ENCODE measurements around the gene PPP6R3. TPM values are rescaled to one million over a fixed set of nuclear protein-coding genes. Genes with fewer than 3 reads are reported as not detected.
"Not testable (repeated sequence)": the region's sequence is repeated elsewhere in the genome, so short reads cannot be mapped to it uniquely, and the experiment has no call there.

Gene PPP6R3
- total and polyA plus RNA-seq, 2 donors (not counting 3 experiments of a cell fraction or from before 2014, with no cell fraction given) = 31.7 to 98.8 TPM

GRCh38 chr11:68473693-68474092 lies 13.1 kb downstream of the PPP6R3 start:
- H3K36me3 ChIP-seq (ENCODE audit: control insufficient read depth in 2 of 2, extremely low read depth in 1 of 2, insufficient read depth in 2 of 2, low read length in 2 of 2) = no peaks in the 10 kb centered on the region
- DNase-seq (ENCODE audit: low read depth, low spot score) = no peak
- peaks cover 8% of the 10 kb centered on the region for H3K4me1 ChIP-seq (ENCODE audit: control insufficient read depth, extremely low read depth, insufficient read depth, low read length)
- H3K9me3 ChIP-seq (replicated peaks; ENCODE audit: control insufficient read depth, insufficient read depth, low read length) = no peaks in the 10 kb centered on the region
- H2AFZ ChIP-seq (ENCODE audit: low read depth, low read length) = no peak overlapping the region
- no TSS peak for BruUV-seq (replicated peaks)
- CTCF ChIA-PET = no interaction called here
- H3K4me3 ChIP-seq (replicated peaks in 1 of 3; ENCODE audit: insufficient read depth in 1 of 3, low read depth in 1 of 3, low read length in 3 of 3) = no peak overlapping the region
- no peaks in the 10 kb centered on the region for H3K9me1 ChIP-seq (replicated peaks; ENCODE audit: control insufficient read depth, extremely low read depth, insufficient read depth, low read length)
- intact Hi-C loops (cut with micrococcal nuclease) (no loop called here), dilution Hi-C loops (cut with MboI; ENCODE audit: extremely low pct_ligation_motif_present, low sequenced_read_pairs) (no loop called here)
- no peak overlapping the region for H3K4me2 ChIP-seq (ENCODE audit: insufficient read depth, low read length)
- peaks cover 89% of the 10 kb centered on the region for H3K79me2 ChIP-seq (ENCODE audit: control insufficient read depth, insufficient read depth, low read length)
- peaks cover 23% of the 10 kb centered on the region for H4K20me1 ChIP-seq (replicated peaks; ENCODE audit: control insufficient read depth, extremely low read depth, insufficient read depth, low read length)
- POLR2A ChIA-PET = interaction anchor here (0.7 kb wide), 1 partner anchor 220 kb away, joined by 6 read pairs; no protein-coding TSS in a partner anchor
- H3K9ac ChIP-seq (replicated peaks; ENCODE audit: extremely low read depth, insufficient read depth, low read length) = no peak overlapping the region
- no peak for FAIRE-seq
- no peaks in the 10 kb centered on the region for H3K27me3 ChIP-seq (ENCODE audit: control insufficient read depth in 2 of 2, insufficient read depth in 2 of 2, low read length in 2 of 2)
- no peak for TF ChIP-seq FOS (IDR thresholded peaks at IDR 0.05; ENCODE audit: borderline replicate concordance, insufficient read depth, low read length)
- TF ChIP-seq GATA2 (IDR thresholded peaks at IDR 0.05; ENCODE audit: insufficient read depth, insufficient read length, low read depth, low read length) = no peak
- no peak for TF ChIP-seq MYC (IDR thresholded peaks at IDR 0.05; ENCODE audit: low read depth, low read length)
- TF ChIP-seq MAX (IDR thresholded peaks at IDR 0.05; ENCODE audit: insufficient read depth, insufficient read length) = no peak
- no peak for TF ChIP-seq POLR2AphosphoS5 (IDR thresholded peaks at IDR 0.05; ENCODE audit: insufficient read depth, low read depth, low read length)
- no peak for TF ChIP-seq CTCF (IDR thresholded peaks at IDR 0.05; ENCODE audit: extremely low read depth in 1 of 2, insufficient read depth in 1 of 2, low read depth in 1 of 2, low read length in 2 of 2)
- TF ChIP-seq JUN (IDR thresholded peaks at IDR 0.05; ENCODE audit: borderline replicate concordance, insufficient read depth, insufficient read length, low read depth) = no peak
- TF ChIP-seq POLR2A (IDR thresholded peaks at IDR 0.05; ENCODE audit: low read depth, low read length) = no peak
- TF ChIP-seq EZH2 (IDR thresholded peaks at IDR 0.05; ENCODE audit: borderline replicate concordance, low read depth, low read length, severe bottlenecking) = no peak
- no peak overlapping the region for H3K27ac ChIP-seq (ENCODE audit: insufficient read depth, low read depth, low read length)

DNA sequence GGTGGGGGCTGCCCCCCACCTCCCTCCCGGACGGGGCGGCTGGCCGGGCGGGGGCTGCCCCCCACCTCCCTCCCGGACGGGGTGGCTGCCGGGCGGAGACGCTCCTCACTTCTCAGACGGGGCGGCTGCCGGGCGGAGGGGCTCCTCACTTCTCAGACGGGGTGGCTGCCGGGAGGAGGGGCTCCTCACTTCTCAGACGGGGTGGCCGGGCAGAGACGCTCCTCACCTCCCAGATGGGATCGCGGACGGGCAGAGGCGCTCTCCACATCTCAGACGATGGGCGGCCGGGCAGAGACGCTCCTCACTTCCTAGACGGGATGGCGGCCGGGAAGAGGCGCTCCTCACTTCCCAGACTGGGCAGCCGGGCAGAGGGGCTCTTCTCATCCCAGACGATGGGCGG lies 15.1 kb downstream of the PPP6R3 start:
- H3K4me1 ChIP-seq (ENCODE audit: control insufficient read depth, extremely low read depth, insufficient read depth, low read length); H3K4me2 ChIP-seq (ENCODE audit: insufficient read depth, low read length); H3K9me1 ChIP-seq (replicated peaks; ENCODE audit: control insufficient read depth, extremely low read depth, insufficient read depth, low read length); dilution Hi-C loops (cut with MboI; ENCODE audit: extremely low pct_ligation_motif_present, low sequenced_read_pairs); H3K4me3 ChIP-seq (replicated peaks in 1 of 3; ENCODE audit: insufficient read depth in 1 of 3, low read depth in 1 of 3, low read length in 3 of 3); CTCF ChIA-PET; H3K27ac ChIP-seq (ENCODE audit: insufficient read depth, low read depth, low read length); POLR2A ChIA-PET; H3K27me3 ChIP-seq (ENCODE audit: control insufficient read depth in 2 of 2, insufficient read depth in 2 of 2, low read length in 2 of 2); FAIRE-seq; intact Hi-C loops (cut with micrococcal nuclease); H3K36me3 ChIP-seq (ENCODE audit: control insufficient read depth in 2 of 2, extremely low read depth in 1 of 2, insufficient read depth in 2 of 2, low read length in 2 of 2); DNase-seq (ENCODE audit: low read depth, low spot score); H3K9me3 ChIP-seq (replicated peaks; ENCODE audit: control insufficient read depth, insufficient read depth, low read length); H2AFZ ChIP-seq (ENCODE audit: low read depth, low read length); BruUV-seq (replicated peaks); H3K9ac ChIP-seq (replicated peaks; ENCODE audit: extremely low read depth, insufficient read depth, low read length): not testable (repeated sequence)
- Histone ChIP-seq H4K20me1 (replicated peaks; ENCODE audit: control insufficient read depth, extremely low read depth, insufficient read depth, low read length) (peaks cover 19% of the 10 kb centered on the region), H3K79me2 (ENCODE audit: control insufficient read depth, insufficient read depth, low read length) (peaks cover 89% of the 10 kb centered on the region)

Data from endothelial cell of umbilical vein (primary cell).